Stimulated activated CD4-positive, alpha-beta T cell treated with anti-CD3 and anti-CD28 coated beads, Interleukin-1b, Interleukin-23, amount 100 ng/mL, for 48 hours (primary cell): ENCODE results near the gene MORF4L2.
A peak's percentile ranks its signal among the peaks of the same experiment; 100 is the strongest.

Experiments used
- DNase-seq: peaks from one replicate; pipeline ENCODE4 v3.0.0-alpha.2; 2020

Gene MORF4L2, protein sequence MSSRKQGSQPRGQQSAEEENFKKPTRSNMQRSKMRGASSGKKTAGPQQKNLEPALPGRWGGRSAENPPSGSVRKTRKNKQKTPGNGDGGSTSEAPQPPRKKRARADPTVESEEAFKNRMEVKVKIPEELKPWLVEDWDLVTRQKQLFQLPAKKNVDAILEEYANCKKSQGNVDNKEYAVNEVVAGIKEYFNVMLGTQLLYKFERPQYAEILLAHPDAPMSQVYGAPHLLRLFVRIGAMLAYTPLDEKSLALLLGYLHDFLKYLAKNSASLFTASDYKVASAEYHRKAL

DNA sequence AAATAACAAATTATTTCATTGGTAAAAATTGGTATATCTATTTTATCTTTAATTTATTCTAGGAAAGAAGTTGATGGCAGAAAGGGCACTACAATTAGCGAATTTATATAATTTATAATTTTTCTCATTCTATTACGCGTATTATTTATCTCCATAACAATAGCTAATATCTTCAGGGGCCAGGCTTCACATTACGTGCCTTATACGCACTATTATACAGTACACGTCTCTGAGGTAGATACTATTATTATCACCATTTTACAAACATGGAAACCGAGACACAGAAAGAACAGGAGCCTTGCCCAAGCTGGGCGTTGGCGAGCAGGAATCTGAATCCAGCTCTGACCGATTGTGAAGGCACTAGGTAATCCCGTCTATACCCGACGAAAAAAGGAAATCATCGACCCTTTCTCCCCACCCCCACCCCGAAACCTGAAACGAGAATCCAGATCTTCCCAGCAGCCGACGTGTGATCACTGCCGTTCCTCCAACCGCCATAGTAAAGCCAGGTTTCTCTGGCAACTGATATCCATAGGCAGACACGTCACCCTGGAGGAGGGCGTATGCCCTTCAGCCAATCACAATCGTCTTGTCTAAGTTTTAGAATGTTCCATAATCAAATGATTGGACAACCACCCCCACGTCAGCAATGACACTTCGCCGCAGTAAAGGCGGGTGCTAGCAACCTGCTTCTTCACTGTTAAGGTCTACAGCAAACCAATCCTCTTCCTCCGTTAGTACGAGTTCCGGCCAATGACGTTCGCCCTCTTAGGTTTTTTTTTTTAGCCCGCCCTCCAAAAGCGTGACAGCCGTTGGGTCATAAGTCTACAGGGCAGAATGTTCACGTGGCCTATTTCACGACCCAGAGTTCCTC lies at the start of gene MORF4L2:
Gene MORF4L2, minus strand, starts transcription at position 501 of the 874 bp plus-strand sequence. CDS start 9,672 bp downstream, outside the sequence.
- peak; percentile 92 for DNase-seq

DNA sequence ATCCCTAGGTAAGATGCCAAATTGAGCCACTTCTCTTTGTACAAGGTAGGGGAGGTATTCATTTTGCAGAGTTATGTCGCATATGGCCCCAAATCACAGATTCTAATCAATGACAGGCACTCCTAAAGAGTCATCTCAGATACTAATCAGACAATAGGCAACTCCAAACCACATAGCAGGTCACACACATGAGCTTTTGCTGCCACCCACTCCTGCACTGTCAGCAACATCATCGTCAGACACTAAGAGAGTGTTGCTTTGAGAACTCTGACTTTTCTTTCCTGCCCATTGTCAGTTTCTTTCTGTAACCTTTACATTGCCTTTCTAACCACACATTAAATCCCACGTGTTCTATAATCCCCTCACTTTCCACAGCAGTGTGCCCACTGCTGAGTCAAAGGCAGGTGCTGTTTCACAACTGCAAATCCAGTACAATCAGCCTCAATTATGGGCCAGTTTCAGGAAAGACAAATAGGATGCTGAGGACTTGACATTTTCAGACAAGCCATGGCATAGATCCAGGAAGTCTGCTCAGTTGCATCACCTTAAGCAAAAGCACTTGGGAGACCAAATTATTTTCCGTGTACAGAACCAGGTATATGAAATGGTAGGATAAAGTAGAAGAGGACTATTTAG lies 47.7 kb upstream of the MORF4L2 start:
- peak; percentile 11 for DNase-seq

DNA sequence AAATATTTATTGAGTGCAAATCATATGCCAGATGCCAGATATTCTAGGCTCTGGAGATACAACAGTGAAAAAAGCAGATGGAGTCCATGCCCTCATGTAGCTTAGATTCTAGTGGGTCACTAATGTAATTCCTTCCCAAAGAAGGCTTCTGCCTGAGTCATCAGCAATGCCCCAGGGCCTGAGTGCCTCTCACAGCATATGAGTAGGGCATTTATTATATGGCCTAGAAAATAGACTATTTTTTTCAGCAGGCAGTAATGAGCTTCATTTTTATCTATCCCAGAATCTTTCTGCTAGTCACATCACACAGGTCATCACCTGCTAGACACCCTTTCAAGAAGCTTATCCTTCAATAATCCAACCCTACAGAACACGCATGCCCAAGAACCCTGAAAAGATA lies 46.5 kb upstream of the MORF4L2 start:
- DNase-seq: no peak

DNA sequence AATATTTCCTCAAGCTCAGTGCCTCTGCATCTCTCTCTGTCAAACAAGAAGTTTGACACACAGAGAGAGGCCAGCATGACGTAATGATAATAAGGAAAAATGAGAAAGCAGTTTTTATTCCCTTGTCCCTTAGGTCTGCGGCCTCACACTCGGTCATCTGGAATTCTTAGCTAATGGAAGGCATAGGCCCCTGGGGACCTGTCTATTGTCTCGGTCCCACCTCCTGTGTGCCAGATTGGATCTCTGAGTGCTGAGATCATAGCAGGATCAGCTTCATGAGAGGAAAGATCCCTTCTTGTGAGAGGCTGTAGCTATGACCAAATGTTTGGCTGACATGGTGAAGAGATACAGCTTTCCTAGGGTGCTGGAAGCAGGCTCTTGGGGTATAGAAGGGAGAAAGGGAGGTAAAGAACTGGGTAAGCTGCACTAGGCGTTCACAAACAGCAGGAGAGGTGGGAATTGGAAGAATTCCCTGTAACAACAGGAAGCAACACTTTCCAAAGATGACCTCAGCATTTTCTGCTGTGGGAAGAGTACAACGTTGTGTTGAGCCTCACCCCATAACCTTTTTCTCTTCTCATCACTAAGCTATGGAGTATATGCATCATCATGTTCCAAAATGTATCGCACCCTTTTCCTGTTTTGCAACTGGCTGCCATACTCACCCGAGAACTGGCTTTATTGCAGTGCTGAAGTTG lies 44.4 kb upstream of the MORF4L2 start:
- no peak for DNase-seq

DNA sequence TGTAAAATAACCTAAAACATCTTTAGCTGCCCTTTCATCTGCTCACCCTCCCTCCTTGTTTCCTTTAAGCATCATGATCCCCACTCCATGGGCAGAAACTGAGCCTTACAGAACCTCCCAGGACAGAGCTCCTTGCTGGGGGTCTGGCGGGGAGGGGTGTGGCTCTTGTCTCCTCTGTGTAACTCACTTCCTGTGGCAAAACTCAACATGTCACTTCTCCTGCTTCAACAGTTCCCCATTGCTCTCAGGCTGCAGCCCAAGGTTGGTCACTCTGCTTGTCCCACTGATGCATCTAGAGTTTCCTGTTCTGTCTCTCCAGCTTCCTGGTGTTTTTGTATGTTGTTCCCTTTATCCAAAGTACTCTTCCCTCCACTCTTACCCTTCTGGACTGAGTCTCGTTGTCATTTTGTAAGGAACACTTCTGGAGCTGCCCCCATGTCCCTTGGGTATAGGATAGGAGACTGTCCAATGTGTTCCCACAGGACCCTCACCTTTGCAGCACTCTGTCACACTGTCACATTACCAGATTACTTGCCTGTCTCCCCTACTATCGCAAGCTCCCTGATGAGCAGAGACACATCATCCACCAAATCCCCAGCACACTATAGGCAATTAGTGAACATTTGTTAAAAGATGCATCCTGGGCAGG lies 43.8 kb upstream of the MORF4L2 start:
- DNase-seq: no peak

DNA sequence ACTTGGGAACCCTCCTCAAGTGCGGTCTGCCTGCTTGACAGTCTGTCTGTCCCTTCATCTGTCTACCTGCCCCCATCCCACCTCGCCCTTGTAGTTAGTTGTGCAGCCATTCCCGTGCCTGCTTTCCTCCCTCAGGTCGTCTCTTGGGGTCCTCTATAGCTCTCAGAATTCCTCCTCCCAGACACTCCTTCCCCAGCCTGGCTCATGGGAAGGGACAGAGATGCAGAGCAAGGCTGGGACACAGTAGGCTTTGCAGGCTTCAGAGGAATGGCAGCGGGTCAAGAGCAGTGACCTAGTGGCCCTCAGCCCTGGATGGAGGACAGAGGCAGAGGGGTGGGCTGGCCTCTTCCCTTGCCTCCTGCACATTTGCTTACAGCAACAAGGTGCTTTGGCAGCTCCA lies 42.5 kb upstream of the MORF4L2 start:
- no peak for DNase-seq

DNA sequence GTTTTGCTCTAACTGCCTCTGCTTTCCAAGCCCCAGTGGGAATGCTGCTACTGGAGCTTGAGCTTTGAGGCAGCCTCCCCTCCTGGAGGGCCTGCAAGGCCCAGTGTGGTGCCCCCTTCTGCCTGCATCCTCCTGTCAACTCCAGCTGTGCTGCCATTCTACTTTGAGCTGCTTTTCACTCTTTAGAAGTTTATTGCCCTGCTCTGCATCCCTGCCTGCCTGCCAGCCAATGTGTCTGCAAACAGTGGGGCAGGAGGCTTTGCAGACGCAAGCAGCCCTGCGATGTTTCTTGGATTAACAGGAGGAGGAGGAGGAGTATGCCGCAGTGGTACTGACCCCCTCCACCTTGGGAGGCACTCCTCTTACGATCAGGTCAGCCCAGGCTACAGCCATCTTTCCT lies 40.6 kb upstream of the MORF4L2 start:
- no peak for DNase-seq

DNA sequence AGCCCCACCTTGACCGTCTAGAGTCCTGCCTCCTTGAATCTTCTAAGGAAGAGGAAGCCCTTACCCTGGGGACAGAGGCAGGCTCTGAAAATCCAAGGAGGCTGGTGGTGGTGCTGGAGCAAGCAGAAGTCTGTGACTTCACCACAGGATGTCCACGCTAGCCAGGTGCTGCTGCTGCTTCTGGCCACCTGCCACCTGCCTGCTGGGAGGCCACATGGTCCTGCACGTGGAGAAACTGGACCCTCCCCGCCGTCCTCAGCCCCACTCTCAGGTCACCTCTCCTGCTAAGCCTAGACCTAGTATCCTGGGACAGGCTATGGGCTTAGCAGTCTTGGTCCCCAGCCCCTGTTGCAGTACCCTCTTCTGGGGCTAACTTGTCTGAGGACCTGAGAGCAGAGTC lies 40.0 kb upstream of the MORF4L2 start:
- no peak for DNase-seq

DNA sequence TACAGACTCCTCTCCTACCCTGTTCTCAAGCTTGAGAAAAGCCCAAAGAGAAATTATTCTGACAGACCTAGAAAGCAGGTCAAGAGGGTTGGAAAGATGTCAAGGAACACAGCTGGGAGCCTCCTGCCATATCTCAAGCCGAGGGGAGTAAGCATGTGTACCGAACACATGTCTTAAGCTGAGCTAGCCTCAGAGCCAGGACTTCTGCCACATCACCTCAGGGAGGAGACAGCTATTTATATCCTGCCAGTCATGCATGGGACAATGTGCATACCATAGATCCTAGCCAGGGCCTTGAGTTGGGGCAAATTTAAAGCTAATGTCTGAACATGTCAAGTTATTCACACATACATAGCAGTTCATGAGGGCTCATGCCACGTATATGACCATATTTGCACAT lies 36.0 kb upstream of the MORF4L2 start:
- DNase-seq: no peak

DNA sequence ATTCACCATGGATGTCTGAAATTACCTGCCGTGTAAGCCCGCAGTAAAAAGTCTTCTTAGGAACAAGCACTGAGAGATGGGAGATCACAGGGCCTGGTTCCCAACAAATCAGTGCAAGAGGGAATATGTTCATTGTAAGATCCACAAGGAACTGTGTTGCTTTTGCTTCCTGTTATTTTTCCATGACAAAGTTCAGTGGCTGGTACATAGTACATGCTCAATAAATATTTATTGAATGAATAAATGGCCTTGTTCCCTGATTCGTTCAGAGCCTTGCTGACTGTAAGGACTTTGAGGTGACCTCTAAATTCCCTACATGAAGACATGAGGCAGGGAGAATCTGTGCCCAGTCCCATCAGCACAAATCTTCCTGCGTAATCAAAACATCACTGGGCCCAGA lies 31.6 kb upstream of the MORF4L2 start:
- DNase-seq: no peak

DNA sequence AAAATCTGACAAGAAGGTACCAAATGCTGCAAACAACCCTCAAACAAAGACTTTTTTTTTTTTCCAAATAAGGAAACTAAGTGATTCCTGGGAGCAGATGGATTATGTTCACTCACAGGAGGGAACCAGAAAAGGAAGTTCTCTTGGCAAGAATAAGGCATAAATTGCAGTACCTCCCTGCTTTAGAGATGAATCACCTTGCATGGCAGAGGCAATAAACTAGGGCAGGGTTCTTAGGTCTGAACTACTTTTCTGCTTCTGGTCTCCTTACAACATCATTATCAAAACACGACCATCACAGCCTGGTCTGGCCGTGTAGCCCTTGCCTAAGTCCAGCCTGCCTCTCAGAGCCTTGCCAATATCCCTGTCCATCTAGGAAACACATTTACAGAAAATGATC lies 30.5 kb upstream of the MORF4L2 start:
- no peak for DNase-seq

DNA sequence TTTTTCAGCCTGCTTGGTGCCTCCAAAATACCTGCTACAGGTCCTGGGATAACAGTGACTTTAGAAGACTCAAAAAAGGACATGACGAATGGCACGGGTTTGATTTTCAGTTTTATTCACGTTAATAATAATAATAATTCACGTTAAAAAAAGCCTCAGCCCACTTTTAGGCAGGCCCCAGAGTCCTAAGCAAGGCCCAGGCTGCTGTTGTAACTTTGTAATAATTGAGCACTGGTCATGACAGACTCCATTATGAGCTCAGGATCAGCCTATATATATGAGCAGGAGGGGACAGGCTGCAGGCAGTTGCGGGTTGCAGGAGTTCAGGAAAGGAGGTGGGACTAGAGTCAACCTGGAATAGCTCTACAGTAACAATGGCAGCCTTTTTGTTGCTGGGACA lies 24.1 kb upstream of the MORF4L2 start, which contains the start of gene TMEM31:
Gene TMEM31, plus strand, starts transcription at position 301 of the 400 bp plus-strand sequence. CDS start 1,350 bp downstream, outside the sequence.
- no peak for DNase-seq

DNA sequence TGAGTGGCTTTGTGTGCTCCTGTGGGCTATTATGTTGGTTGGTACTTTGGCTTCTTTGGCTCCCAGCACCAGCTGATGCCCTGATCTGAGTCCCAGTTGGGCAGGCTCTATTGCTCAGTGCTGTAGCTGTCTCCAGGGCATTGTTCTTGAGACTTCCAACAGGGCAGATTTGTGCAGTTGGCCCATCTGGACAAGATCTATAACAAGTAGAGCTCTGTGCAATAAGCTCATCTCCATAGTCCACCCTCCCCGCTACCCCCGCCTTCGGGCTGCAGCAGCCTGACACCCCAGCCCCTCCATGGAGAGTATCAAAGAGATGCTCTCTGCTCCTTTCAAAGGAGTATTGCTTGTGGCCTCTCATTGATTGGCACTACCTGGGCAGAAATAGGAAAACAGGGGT lies 18.4 kb upstream of the MORF4L2 start:
- no peak for DNase-seq

DNA sequence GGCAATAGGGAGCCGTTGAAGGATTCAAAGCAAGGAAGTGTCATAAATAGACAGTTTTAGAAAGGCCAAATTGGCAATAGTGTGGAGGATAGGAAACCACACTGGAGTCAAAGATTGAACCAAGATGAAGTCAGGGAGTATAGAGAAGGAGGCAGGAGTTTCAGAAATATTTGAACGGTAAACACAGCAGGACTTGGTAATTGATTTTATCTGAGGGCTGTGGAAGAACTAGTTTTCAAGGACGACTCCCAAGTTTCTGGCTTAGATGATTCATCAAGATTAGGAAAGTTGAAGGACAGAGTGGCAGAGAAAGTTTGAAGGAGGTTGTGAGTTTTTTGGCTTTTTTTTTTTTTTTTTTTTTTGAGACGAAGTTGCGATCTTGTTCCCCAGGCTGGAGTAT lies 12.7 kb upstream of the MORF4L2 start:
- no peak for DNase-seq

DNA sequence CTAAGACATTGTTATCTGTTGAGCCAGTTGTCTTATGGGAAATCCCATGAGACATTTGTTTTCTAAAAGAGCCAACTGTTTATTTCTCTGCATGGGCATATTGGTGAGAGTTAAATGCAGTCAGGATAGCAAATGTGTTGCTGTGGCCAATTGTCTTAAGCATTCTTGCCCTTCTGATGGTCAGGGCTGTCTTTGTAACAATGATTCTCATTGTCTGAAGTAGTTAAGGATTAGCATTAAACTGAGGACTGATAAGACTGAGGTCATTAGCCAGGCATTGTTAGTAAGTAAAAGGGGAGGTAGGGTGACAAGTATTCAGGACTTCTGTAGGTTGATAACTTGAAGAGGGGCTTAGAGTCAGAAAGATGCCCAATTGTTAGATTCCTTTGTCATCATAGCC lies 11.2 kb upstream of the MORF4L2 start:
- DNase-seq: no peak

DNA sequence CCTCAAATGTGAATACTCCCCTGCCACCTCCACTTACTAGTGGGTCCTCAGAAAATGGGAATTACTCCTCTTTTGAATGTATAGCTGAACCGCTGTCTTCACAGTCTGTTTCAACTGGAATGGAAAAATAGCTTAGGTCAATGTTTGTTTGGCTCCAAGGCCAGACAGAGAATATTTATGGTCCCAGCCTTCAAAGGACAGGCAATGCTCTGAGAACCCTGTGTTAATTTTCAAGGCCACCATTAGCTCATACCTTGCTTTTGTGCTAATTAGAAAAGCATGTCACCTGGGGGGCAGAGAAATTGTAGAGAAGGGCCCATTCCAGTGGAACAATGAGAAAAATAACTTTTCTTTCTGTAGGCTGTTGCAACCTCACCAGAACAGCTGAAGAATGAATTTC lies 4.6 kb upstream of the MORF4L2 start:
- no peak for DNase-seq

DNA sequence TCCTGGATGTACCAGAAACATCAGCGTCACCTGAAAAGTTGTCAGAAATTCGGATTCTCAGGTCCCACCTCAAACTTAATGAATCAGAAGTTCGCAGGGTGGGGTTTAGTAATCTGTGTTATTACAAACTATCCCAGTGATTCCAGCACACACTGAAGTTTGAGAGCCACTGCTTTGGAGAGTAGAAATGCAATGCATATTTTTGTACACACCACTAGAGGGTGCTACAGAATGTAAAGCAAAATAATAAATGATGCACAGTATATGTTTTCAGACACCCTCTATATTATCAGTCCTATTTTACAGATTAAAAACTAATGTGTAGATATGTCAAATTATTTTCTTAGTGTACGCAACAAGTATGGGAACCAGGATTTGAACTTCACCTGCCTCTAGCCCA lies 2.4 kb upstream of the MORF4L2 start:
- DNase-seq: no peak

DNA sequence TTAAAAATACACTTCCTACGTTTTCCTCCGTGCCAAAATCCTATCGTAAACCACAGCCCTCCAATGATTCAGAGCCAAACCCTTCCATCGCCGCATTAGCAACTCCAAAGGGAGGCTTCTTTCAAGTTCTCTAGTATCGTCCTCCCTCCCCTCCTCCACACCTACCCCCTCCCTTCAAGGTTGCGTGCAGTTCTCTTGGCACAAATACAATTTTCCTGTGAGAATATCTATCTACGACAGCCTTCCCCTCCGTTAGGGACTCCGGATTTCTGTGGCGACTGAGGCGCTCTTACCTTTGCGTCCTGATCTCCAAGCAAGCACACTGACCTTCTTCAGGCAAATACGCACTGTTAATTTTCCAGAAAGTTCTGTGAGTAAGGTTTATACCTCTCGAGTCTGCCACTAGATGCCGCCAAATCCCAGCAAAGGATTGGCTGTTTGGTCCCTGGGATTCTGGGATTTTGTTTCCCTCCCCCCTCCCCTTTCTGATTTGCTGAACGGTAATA lies 1.2 kb upstream of the MORF4L2 start:
- peak; percentile 35 for DNase-seq

DNA sequence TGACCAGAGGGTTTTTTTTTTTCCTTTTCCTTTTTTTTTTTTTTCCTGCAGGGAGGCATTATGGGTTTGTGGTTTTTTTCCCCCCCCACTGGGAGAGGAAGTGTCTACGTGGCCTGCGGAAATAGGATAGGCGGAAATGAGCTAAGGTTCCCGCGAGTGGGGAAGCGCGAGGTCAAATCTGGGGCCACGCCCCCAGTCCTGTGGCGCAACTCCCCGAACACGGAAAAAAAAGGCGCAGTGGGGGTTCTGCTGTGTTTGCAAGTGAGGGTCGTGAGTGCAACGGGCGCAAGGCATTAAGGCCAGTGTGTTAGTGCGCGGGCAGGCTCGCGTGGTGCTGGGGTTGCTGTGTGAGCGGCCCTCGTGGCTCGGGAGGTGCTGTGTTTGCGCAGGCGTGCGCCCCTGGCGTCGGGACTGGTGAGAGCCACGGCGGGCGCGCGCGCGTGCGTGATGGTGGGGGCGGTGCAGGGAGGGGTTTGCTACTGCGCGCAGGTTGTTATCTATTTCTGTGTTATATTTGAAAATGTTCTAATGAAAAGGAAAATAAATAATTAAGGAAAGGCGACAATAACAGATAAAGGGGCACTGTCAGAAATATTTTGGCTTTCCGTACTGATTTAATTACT lies 685 bp upstream of the MORF4L2 start:
- peak; percentile 83 for DNase-seq

DNA sequence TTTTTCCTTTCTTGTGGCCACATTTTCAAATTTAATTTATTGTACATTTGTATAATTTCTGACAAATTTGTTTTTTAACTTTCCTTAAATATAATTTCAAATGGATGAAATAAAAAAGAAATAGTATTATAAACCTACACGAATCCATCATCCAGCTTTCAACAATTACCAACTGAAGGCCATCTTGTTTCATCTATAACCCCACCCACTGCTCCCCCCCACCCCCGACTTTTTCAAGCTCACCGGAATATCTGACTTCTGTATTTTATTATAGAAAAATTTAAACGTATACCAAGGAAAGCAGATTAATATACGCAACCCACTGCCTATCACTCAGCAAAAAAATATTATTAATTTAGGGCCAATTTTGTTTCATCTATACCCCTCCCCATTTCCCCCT lies 1.1 kb downstream of the MORF4L2 start:
- no peak for DNase-seq

DNA sequence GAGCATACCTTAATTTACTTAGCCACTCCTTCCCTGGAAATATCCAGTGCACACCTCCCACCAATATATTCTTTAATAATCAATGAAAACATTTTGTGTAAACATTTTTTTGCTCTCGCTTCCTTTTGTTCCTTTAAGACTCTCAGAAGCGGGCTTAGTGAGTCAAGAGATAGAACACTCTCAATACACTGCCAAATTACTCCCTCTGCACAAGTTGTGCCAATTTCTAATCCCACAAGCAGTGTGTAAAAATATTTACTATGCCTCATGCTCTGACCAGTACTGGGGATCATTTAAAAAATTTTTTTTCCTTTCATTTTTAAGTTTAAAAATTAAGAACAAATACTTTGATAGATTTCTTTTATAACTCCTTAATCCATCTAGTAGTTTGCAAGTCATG lies 5.1 kb downstream of the MORF4L2 start:
- DNase-seq: no peak
